Stimulated activated CD4-positive, alpha-beta T cell treated with anti-CD3 and anti-CD28 coated beads, TNF-alpha, amount 100 ng/mL, for 24 hours (primary cell): ENCODE results near the gene RADIL.
A peak's percentile ranks its signal among the peaks of the same experiment; 100 is the strongest.

Source experiments
- DNase-seq, 3 experiments: peaks; one replicate each; pipeline ENCODE4 v3.0.0-alpha.2; 2020; ENCODE audit warnings: low read depth in 3 of 3

RADIL gene

GRCh38 chr7:4754433-4755010 lies 129.0 kb downstream of the RADIL start:
- DNase-seq, result no peak

GRCh38 chr7:4753598-4754432 lies 129.7 kb downstream of the RADIL start:
- DNase-seq, result peak; percentile 67 to 79 (median 71)

- no peak for DNase-seq
These were observed 132.0 kb downstream of the RADIL start for GRCh38 chr7:4751398-4751947.

GRCh38 chr7:4749798-4750197 lies 133.7 kb downstream of the RADIL start:
- no peak for DNase-seq

GRCh38 chr7:4749363-4749762 lies 134.2 kb downstream of the RADIL start:
- DNase-seq, result no peak
